ENCODE measurements around the gene USP17L20.
"Not testable (repeated sequence)": the region's sequence is repeated elsewhere in the genome, so short reads cannot be mapped to it uniquely, and the experiment has no call there.

Gene USP17L20, protein sequence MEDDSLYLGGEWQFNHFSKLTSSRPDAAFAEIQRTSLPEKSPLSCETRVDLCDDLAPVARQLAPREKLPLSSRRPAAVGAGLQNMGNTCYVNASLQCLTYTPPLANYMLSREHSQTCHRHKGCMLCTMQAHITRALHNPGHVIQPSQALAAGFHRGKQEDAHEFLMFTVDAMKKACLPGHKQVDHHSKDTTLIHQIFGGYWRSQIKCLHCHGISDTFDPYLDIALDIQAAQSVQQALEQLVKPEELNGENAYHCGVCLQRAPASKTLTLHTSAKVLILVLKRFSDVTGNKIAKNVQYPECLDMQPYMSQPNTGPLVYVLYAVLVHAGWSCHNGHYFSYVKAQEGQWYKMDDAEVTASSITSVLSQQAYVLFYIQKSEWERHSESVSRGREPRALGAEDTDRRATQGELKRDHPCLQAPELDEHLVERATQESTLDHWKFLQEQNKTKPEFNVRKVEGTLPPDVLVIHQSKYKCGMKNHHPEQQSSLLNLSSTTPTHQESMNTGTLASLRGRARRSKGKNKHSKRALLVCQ

DNA sequence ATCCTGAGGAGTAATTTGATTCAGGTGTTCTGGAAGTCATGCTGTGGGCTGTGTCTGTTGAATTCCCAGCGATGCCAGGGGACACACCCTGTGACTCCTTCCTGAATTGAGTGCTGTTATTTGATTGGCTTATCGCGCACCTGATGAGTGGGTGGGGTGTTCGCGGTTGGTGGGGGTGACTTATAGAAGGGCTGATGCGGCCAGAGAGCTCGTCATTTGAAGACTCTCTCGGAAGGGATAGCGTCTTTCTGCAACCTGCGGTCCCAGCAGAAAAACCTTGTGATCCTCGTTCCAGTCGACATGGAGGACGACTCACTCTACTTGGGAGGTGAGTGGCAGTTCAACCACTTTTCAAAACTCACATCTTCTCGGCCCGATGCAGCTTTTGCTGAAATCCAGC, at the start of gene USP17L20:
Gene USP17L20, plus strand, starts transcription at position 301 of the 400 bp plus-strand sequence. Its CDS starts 0 bp downstream, at position 301.
- DNase-seq (ENCODE audit: low spot score); H3K4me3 ChIP-seq; H3K27ac ChIP-seq: not testable (repeated sequence)

DNA sequence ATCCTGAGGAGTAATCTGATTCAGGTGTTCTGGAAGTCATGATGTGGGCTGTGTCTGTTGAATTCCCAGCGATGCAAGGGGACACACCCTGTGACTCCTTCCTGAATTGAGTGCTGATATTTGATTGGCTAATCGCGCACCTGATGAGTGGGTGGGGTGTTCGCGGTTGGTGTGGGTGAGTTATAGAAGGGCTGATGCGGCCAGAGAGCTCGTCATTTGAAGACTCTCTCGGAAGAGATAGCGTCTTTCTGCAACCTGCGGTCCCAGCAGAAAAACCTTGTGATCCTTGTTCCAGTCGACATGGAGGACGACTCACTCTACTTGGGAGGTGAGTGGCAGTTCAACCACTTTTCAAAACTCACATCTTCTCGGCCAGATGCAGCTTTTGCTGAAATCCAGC, 47.6 kb upstream of the USP17L20 start, which contains the start of gene USP17L10:
Gene USP17L10, plus strand, starts transcription at position 301 of the 400 bp plus-strand sequence. Its CDS starts 0 bp downstream, at position 301.
- not testable (repeated sequence) for H3K27ac ChIP-seq; H3K4me3 ChIP-seq; DNase-seq (ENCODE audit: low spot score)

DNA sequence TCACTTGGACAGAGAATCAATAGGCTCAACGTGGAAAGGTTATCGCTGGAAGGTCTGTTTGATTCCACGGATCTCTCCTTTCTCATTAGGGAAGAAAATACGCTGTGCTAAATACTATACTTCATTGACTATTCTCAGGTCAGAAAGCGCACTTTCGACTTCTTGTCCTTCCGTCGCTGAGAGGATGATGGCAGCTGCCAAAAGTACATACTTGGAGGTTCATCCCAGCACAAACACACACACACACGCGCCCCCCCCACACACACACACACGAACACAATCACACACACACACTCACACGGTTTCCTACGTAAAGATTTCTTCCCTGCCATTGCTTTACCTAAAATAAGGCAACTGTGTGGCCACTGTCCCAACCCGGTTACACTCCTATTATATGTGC, 43.2 kb upstream of the USP17L20 start:
- H3K27ac ChIP-seq; H3K4me3 ChIP-seq; DNase-seq (ENCODE audit: low spot score): not testable (repeated sequence)

DNA sequence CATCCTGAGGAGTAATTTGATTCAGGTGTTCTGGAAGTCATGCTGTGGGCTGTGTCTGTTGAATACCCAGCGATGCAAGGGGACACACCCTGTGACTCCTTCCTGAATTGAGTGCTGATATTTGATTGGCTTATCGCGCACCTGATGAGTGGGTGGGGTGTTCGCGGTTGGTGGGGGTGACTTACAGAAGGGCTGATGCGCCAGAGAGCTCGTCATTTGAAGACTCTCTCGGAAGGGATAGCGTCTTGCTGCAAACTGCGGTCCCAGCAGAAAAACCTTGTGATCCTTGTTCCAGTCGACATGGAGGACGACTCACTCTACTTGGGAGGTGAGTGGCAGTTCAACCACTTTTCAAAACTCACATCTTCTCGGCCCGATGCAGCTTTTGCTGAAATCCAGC, 42.8 kb upstream of the USP17L20 start, which contains the start of gene USP17L11:
Gene USP17L11, plus strand, starts transcription at position 301 of the 400 bp plus-strand sequence. Its CDS starts 0 bp downstream, at position 301.
- not testable (repeated sequence) for H3K27ac ChIP-seq; DNase-seq (ENCODE audit: low spot score); H3K4me3 ChIP-seq

DNA sequence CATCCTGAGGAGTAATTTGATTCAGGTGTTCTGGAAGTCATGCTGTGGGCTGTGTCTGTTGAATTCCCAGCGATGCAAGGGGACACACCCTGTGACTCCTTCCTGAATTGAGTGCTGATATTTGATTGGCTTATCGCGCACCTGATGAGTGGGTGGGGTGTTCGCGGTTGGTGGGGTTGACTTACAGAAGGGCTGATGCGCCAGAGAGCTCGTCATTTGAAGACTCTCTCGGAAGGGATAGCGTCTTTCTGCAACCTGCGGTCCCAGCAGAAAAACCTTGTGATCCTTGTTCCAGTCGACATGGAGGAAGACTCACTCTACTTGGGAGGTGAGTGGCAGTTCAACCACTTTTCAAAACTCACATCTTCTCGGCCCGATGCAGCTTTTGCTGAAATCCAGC, 38.1 kb upstream of the USP17L20 start, which contains the start of gene USP17L12:
Gene USP17L12, plus strand, starts transcription at position 301 of the 400 bp plus-strand sequence. Its CDS starts 0 bp downstream, at position 301.
- not testable (repeated sequence) for H3K27ac ChIP-seq; H3K4me3 ChIP-seq; DNase-seq (ENCODE audit: low spot score)

DNA sequence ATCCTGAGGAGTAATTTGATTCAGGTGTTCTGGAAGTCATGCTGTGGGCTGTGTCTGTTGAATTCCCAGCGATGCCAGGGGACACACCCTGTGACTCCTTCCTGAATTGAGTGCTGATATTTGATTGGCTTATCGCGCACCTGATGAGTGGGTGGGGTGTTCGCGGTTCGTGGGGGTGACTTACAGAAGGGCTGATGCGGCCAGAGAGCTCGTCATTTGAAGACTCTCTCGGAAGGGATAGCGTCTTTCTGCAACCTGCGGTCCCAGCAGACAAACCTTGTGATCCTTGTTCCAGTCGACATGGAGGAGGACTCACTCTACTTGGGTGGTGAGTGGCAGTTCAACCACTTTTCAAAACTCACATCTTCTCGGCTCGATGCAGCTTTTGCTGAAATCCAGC, 33.3 kb upstream of the USP17L20 start, which contains the start of gene USP17L13:
Gene USP17L13, plus strand, starts transcription at position 301 of the 400 bp plus-strand sequence. Its CDS starts 0 bp downstream, at position 301.
- not testable (repeated sequence) for DNase-seq (ENCODE audit: low spot score); H3K4me3 ChIP-seq; H3K27ac ChIP-seq

DNA sequence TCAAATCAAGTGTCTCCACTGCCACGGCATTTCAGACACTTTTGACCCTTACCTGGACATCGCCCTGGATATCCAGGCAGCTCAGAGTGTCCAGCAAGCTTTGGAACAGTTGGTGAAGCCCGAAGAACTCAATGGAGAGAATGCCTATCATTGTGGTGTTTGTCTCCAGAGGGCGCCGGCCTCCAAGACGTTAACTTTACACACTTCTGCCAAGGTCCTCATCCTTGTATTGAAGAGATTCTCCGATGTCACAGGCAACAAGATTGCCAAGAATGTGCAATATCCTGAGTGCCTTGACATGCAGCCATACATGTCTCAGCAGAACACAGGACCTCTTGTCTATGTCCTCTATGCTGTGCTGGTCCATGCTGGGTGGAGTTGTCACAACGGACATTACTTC, 27.7 kb upstream of the USP17L20 start:
- DNase-seq (ENCODE audit: low spot score); H3K27ac ChIP-seq; H3K4me3 ChIP-seq: not testable (repeated sequence)

DNA sequence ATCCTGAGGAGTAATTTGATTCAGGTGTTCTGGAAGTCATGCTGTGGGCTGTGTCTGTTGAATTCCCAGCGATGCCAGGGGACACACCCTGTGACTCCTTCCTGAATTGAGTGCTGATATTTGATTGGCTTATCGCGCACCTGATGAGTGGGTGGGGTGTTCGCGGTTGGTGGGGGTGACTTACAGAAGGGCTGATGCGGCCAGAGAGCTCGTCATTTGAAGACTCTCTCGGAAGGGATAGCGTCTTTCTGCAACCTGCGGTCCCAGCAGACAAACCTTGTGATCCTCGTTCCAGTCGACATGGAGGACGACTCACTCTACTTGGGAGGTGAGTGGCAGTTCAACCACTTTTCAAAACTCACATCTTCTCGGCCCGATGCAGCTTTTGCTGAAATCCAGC, 23.8 kb upstream of the USP17L20 start, which contains the start of gene USP17L15:
Gene USP17L15, plus strand, starts transcription at position 301 of the 400 bp plus-strand sequence. Its CDS starts 0 bp downstream, at position 301.
- H3K27ac ChIP-seq; DNase-seq (ENCODE audit: low spot score): not testable (repeated sequence)

DNA sequence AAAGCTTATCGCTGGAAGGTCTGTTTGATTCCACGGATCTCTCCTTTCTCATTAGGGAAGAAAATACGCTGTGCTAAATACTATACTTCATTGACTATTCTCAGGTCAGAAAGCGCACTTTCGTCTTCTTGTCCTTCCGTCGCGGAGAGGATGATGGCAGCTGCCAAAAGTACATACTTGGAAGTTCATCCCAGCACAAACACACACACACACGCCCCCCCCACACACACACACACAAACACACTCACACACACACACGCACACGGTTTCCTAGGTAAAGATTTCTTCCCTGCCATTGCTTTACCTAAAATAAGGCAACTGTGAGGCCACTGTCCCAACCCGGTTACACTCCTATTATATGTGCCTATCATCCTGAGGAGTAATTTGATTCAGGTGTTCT, 19.5 kb upstream of the USP17L20 start:
- peak; percentile 40 for DNase-seq (ENCODE audit: low spot score)
- not testable (repeated sequence) for H3K27ac ChIP-seq, H3K4me3 ChIP-seq

More for the DNA sequence above, 23.8 kb upstream of the USP17L20 start, which contains the start of gene USP17L15:
- H3K4me3 ChIP-seq: not testable (repeated sequence)

DNA sequence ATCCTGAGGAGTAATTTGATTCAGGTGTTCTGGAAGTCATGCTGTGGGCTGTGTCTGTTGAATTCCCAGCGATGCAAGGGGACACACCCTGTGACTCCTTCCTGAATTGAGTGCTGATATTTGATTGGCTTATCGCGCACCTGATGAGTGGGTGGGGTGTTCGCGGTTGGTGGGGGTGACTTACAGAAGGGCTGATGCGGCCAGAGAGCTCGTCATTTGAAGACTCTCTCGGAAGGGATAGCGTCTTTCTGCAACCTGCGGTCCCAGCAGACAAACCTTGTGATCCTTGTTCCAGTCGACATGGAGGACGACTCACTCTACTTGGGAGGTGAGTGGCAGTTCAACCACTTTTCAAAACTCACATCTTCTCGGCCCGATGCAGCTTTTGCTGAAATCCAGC, 14.3 kb upstream of the USP17L20 start, which contains the start of gene USP17L17:
Gene USP17L17, plus strand, starts transcription at position 301 of the 400 bp plus-strand sequence. Its CDS starts 0 bp downstream, at position 301.
- not testable (repeated sequence) for DNase-seq (ENCODE audit: low spot score); H3K27ac ChIP-seq; H3K4me3 ChIP-seq

DNA sequence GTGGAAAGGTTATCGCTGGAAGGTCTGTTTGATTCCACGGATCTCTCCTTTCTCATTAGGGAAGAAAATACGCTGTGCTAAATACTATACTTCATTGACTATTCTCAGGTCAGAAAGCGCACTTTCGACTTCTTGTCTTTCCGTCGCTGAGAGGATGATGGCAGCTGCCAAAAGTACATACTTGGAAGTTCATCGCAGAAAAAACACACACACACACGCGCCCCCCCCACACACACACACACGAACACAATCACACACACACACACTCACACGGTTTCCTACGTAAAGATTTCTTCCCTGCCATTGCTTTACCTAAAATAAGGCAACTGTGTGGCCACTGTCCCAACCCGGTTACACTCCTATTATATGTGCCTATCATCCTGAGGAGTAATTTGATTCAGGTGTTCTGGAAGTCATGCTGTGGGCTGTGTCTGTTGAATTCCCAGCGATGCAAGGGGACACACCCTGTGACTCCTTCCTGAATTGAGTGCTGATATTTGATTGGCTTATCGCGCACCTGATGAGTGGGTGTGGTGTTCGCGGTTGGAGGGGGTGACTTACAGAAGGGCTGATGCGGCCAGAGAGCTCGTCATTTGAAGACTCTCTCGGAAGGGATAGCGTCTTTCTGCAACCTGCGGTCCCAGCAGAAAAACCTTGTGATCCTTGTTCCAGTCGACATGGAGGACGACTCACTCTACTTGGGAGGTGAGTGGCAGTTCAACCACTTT, 9.8 kb upstream of the USP17L20 start, which contains the start of gene USP17L18:
Gene USP17L18, plus strand, starts transcription at position 678 of the 728 bp plus-strand sequence. Its CDS starts 0 bp downstream, at position 678.
- peak; percentile 41 for DNase-seq (ENCODE audit: low spot score)
- H3K27ac ChIP-seq, H3K4me3 ChIP-seq: not testable (repeated sequence)

DNA sequence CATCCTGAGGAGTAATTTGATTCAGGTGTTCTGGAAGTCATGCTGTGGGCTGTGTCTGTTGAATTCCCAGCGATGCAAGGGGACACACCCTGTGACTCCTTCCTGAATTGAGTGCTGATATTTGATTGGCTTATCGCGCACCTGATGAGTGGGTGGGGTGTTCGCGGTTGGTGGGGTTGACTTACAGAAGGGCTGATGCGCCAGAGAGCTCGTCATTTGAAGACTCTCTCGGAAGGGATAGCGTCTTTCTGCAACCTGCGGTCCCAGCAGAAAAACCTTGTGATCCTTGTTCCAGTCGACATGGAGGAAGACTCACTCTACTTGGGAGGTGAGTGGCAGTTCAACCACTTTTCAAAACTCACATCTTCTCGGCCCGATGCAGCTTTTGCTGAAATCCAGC, 4.8 kb upstream of the USP17L20 start, which contains the start of gene USP17L19:
Gene USP17L19, plus strand, starts transcription at position 301 of the 400 bp plus-strand sequence. Its CDS starts 0 bp downstream, at position 301.
- not testable (repeated sequence) for DNase-seq (ENCODE audit: low spot score); H3K4me3 ChIP-seq; H3K27ac ChIP-seq

DNA sequence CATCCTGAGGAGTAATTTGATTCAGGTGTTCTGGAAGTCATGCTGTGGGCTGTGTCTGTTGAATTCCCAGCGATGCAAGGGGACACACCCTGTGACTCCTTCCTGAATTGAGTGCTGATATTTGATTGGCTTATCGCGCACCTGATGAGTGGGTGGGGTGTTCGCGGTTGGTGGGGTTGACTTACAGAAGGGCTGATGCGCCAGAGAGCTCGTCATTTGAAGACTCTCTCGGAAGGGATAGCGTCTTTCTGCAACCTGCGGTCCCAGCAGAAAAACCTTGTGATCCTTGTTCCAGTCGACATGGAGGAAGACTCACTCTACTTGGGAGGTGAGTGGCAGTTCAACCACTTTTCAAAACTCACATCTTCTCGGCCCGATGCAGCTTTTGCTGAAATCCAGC, 4.6 kb downstream of the USP17L20 start, which contains the start of gene USP17L21:
Gene USP17L21, plus strand, starts transcription at position 301 of the 400 bp plus-strand sequence. Its CDS starts 0 bp downstream, at position 301.
- not testable (repeated sequence) for DNase-seq (ENCODE audit: low spot score); H3K27ac ChIP-seq; H3K4me3 ChIP-seq

DNA sequence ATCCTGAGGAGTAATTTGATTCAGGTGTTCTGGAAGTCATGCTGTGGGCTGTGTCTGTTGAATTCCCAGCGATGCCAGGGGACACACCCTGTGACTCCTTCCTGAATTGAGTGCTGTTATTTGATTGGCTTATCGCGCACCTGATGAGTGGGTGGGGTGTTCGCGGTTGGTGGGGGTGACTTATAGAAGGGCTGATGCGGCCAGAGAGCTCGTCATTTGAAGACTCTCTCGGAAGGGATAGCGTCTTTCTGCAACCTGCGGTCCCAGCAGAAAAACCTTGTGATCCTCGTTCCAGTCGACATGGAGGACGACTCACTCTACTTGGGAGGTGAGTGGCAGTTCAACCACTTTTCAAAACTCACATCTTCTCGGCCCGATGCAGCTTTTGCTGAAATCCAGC, 9.4 kb downstream of the USP17L20 start, which contains the start of gene USP17L22:
Gene USP17L22, plus strand, starts transcription at position 301 of the 400 bp plus-strand sequence. Its CDS starts 0 bp downstream, at position 301.
- not testable (repeated sequence) for H3K4me3 ChIP-seq; DNase-seq (ENCODE audit: low spot score); H3K27ac ChIP-seq

DNA sequence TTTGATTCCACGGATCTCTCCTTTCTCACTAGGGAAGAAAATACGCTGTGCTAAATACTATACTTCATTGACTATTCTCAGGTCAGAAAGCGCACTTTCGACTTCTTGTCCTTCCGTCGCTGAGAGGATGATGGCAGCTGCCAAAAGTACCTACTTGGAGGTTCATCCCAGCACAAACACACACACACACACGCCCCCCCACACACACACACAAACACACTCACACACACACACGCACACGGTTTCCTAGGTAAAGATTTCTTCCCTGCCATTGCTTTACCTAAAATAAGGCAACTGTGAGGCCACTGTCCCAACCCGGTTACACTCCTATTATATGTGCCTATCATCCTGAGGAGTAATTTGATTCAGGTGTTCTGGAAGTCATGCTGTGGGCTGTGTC, 13.8 kb downstream of the USP17L20 start:
- not testable (repeated sequence) for DNase-seq (ENCODE audit: low spot score); H3K27ac ChIP-seq; H3K4me3 ChIP-seq
